Cardiac fibroblast (primary cell): ENCODE data around the gene PHAF1.

Experiments
- DNase-seq, 2 donors: peaks; one replicate each; pipeline versions ENCODE4 v3.0.0 to v3.0.0-alpha.2; 2010; ENCODE audit warnings: low read depth in 2 of 2
- H3K4me3 ChIP-seq, 2 donors: replicated peaks in 1 of 2; 1 replicate in 1 of 2; 2 replicates in 1 of 2; pipeline ENCODE4 v1.5.1; 2011; ENCODE audit warnings: low read depth in 2 of 2, low read length in 2 of 2, mild to moderate bottlenecking in 2 of 2, moderate library complexity in 1 of 2
- TF ChIP-seq, protein P1 (sequence below): IDR thresholded peaks from one replicate; pipeline ENCODE4 v1.5.1; 2011; ENCODE audit warnings: low read depth, mild to moderate bottlenecking, low read length, inconsistent platforms

Gene PHAF1

DNA sequence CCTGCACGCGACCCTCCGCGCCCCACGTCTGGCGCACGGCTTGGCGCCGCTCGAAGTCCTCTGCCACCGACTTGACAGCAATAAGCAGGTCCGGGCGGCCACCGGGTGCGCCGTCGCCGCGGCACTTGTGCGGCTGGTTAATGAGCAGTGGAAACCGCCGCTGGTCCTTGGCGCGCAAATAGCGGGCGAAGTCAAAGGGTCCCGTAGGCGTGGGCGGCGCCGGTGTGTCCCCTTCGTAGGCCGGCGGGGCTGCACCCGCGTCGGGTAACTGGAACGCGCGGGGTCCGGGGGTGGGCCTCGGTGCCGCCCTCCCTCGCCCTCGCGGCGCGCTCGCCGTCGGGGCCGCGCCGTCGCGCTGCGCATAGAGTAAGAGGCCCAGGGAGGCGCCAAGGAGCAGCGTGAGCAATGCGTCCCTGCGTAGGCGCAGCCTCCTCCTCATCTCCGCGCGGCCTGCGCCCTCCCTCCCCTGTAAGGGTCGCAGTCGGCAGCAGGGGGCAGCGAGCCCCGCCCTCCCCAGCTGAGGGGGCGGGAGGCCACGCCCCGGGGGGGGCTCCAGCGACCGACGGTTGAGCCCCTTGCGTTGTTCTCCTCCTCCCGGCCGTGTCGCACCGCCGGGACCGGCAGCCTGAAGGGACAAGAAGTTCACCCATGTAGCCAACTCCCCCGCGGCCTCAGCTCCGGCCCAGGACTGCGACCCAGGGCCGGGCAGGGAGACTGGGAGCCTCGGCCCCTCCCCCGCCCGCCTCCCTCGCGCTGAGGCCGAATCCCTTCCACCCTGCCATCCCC is 40.5 kb downstream of the PHAF1 start:
- H3K4me3 ChIP-seq, result peak overlapping the region; percentile 56 to 66
- peak; percentile 68 to 83 for DNase-seq
- TF ChIP-seq, protein P1, sequence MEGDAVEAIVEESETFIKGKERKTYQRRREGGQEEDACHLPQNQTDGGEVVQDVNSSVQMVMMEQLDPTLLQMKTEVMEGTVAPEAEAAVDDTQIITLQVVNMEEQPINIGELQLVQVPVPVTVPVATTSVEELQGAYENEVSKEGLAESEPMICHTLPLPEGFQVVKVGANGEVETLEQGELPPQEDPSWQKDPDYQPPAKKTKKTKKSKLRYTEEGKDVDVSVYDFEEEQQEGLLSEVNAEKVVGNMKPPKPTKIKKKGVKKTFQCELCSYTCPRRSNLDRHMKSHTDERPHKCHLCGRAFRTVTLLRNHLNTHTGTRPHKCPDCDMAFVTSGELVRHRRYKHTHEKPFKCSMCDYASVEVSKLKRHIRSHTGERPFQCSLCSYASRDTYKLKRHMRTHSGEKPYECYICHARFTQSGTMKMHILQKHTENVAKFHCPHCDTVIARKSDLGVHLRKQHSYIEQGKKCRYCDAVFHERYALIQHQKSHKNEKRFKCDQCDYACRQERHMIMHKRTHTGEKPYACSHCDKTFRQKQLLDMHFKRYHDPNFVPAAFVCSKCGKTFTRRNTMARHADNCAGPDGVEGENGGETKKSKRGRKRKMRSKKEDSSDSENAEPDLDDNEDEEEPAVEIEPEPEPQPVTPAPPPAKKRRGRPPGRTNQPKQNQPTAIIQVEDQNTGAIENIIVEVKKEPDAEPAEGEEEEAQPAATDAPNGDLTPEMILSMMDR, result no peak

DNA sequence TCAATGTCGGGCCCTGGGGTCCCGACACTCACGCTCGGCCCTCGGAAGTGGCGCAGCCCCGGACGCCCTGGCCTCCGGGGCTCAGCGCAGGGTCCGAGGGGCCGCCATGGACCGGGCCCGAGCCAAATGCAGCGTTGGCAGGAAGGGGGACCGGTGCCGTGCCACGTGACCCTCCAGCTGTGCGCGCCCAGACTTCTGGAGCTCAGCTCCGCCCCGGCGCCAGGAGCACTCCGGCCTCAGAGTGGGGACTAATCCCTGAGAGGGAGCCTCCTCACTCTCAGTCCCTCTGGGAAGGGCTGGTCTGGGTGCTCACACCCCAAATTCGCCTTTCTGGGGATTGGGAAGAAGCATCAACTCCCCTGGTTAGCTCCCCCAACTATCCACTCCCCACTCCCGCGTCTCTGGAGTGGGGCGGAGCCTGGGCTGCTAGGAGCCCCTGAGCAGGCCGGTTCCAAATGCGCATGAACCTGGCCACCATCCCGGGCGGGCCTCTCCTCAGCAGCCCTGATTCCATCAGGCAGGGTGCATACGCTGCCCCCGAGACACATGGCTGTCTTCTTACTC is 41.2 kb downstream of the PHAF1 start, which contains the start of gene B3GNT9:
TSS of gene B3GNT9 (minus strand) at position 166 of the 564 bp plus-strand sequence. CDS start 513 bp downstream, outside the sequence.
- TF ChIP-seq, protein P1, result no peak
- peak; percentile 80 for DNase-seq
- peak within 1 kb of the TSS; percentile 56 to 66 for H3K4me3 ChIP-seq

DNA sequence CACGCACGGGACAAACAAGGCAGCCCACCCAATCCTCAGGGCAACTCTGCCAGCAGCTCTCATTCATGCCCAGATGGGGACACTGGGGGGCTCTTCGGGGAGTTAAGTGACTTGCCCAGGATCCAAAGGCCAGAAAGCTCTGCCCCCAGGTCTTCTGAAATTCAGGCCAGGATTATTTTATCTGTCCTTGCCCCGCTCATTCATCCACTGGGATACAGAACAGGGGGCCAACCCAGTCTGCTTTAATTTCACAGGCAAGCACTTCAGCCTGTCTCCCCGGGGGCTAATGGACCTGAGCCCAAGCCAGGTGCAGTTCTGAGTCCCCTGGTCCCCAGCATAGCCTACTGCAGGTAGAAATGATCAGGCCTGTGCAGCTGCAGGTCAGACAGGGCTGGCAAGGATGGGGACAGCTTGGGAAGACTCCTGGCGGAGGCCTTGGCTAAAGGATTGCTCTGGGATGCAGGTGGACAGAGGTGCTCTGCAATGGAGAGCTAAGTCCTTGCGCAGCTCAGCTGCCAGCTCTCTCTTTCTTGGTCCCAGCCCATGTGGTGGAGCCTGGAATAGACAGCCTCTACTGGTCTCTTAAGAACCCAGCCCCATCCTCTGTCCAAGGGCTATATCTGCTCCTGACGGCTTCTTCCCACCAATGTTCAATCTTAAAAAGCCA is 41.8 kb downstream of the PHAF1 start:
- peak in 1 of 2 donors; percentile 15 for DNase-seq
- TF ChIP-seq, protein P1, result peak; percentile 4
- H3K4me3 ChIP-seq, result peak overlapping the region; percentile 56 to 66

DNA sequence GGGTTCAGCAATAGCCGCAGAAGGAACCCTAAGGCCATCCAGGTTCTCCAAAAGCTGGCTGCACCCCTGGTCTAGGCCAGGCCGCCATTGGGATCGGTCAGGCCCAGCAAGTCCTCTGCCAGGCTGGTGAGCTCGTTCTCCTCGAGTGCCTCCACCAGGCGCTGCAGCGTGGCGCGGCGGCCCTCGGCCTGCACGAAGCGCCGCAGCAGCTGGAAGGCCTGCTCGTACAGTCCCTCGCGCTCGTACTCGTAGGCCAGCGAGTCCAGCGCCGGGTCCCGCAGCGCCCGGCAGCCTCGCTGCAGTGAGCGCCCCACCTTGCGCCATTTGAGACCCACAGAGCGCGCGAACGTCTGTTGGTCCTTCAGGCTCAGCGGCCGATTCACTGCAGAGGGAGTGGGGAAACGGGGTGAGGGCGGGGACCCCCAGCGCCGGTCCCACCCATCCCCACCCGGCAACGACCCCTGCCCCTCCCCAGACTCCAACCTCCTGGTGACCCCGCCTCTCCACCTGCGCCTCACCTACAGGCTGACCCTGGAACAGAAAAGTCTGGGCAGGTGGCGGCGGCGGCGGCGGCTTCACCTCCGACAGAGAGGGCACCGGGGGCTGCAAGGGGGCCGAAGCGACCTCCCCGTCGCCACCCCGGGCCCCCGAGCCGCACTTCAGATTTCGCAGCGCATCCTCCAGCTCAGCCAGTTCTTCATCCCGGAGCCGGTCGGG is 45.0 kb downstream of the PHAF1 start:
- DNase-seq, result no peak
- no peak overlapping the region for H3K4me3 ChIP-seq
- TF ChIP-seq, protein P1, result no peak

DNA sequence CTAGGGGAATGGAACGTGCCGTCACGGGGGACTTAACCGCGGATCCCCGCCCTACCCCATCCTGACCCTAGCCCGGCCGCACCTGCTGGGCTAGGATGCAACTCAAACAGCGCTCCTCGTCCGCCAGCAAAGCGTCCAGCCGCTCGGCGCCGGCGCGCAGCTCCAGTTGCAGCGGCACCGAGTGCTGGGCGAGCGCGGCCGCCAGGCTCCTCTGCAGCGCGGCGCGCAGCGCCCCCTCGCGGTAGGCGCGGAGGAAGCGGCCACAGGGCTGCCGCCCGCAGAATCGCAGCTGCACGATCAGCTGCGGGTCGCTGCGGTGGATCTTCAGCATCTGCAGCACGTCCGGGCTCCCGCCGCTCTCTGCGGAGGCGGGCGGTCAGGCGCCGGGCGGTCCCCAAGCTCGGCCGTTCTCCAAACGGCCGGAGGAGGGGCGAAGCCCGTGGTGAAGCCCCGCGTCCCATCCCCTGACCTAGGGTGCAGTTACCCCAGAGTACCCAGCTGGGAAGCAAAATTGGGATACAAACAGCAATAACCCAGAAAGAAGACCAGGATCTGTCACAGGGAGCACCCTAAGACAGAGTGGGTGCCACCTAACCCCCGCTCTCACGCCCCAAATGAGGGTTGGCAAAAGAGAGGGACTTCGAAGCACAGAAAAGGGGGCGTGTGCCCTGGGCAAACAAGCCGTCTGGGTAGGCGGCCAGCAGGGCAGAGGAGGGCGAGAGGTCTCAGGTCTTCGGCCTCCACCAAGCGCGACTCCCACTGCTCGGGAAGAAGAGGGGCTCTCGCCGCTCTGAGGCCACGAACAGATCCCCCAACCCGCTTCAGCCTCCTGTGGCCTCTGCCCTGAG is 45.8 kb downstream of the PHAF1 start:
- TF ChIP-seq, protein P1, result peak; percentile 53
- no peak overlapping the region for H3K4me3 ChIP-seq
- peak; percentile 69 to 80 for DNase-seq
